ENCODE measurements around the gene REST.
"Not testable (repeated sequence)": the region's sequence is repeated elsewhere in the genome, so short reads cannot be mapped to it uniquely, and the experiment has no call there.

Gene REST

GRCh38 chr4:56909086-56909894 is 1.6 kb downstream of the REST start:
- peak in 2 of 4 experiments; percentile 24 to 30 for DNase-seq (ENCODE audit: low read depth in 4 of 4, low spot score in 1 of 4)

- no peak for DNase-seq (ENCODE audit: low read depth in 4 of 4, low spot score in 1 of 4)
These were observed 2.7 kb downstream of the REST start for GRCh38 chr4:56910172-56910967.

- no peak for DNase-seq (ENCODE audit: low read depth in 4 of 4, low spot score in 1 of 4)
These were observed 6.6 kb downstream of the REST start for GRCh38 chr4:56914336-56914735.

- DNase-seq (ENCODE audit: low read depth in 4 of 4, low spot score in 1 of 4), result not testable (repeated sequence)
These were observed 7.3 kb downstream of the REST start for GRCh38 chr4:56914977-56915376.

- no peak for DNase-seq (ENCODE audit: low read depth in 4 of 4, low spot score in 1 of 4)
These were observed 19.5 kb downstream of the REST start for GRCh38 chr4:56927196-56927595.

GRCh38 chr4:56930638-56931037 is 22.9 kb downstream of the REST start:
- DNase-seq (ENCODE audit: low read depth in 4 of 4, low spot score in 1 of 4), result no peak

GRCh38 chr4:56931924-56932323 is 24.2 kb downstream of the REST start:
- no peak for DNase-seq (ENCODE audit: low read depth in 4 of 4, low spot score in 1 of 4)

GRCh38 chr4:56937262-56937661 is 29.6 kb downstream of the REST start:
- no peak for DNase-seq (ENCODE audit: low read depth in 4 of 4, low spot score in 1 of 4)

GRCh38 chr4:56939826-56940225 is 32.1 kb downstream of the REST start:
- not testable (repeated sequence) for DNase-seq (ENCODE audit: low read depth in 4 of 4, low spot score in 1 of 4)

GRCh38 chr4:56940403-56940802 is 32.7 kb downstream of the REST start:
- no peak for DNase-seq (ENCODE audit: low read depth in 4 of 4, low spot score in 1 of 4)

GRCh38 chr4:56940971-56941370 is 33.3 kb downstream of the REST start:
- DNase-seq (ENCODE audit: low read depth in 4 of 4, low spot score in 1 of 4), result no peak

- no peak for DNase-seq (ENCODE audit: low read depth in 4 of 4, low spot score in 1 of 4)
These were observed 33.7 kb downstream of the REST start for GRCh38 chr4:56941403-56941802.

- no peak for DNase-seq (ENCODE audit: low read depth in 4 of 4, low spot score in 1 of 4)
These were observed 46.2 kb downstream of the REST start for GRCh38 chr4:56953680-56954520.

- DNase-seq (ENCODE audit: low read depth in 4 of 4, low spot score in 1 of 4), result no peak
These were observed 50.4 kb downstream of the REST start for GRCh38 chr4:56958111-56958517.

- no peak for DNase-seq (ENCODE audit: low read depth in 4 of 4, low spot score in 1 of 4)
These were observed 51.4 kb downstream of the REST start for GRCh38 chr4:56959100-56959499.

GRCh38 chr4:56961107-56961500 is 53.4 kb downstream of the REST start:
- DNase-seq (ENCODE audit: low read depth in 4 of 4, low spot score in 1 of 4), result no peak

- no peak for DNase-seq (ENCODE audit: low read depth in 4 of 4, low spot score in 1 of 4)
These were observed 63.7 kb downstream of the REST start for GRCh38 chr4:56971383-56971782.

- DNase-seq (ENCODE audit: low read depth in 4 of 4, low spot score in 1 of 4), result no peak
These were observed 64.7 kb downstream of the REST start for GRCh38 chr4:56972389-56972788.

GRCh38 chr4:56972809-56973208 is 65.1 kb downstream of the REST start:
- DNase-seq (ENCODE audit: low read depth in 4 of 4, low spot score in 1 of 4), result no peak

GRCh38 chr4:56973336-56973735 is 65.6 kb downstream of the REST start:
- no peak for DNase-seq (ENCODE audit: low read depth in 4 of 4, low spot score in 1 of 4)

- no peak for DNase-seq (ENCODE audit: low read depth in 4 of 4, low spot score in 1 of 4)
These were observed 68.7 kb downstream of the REST start for GRCh38 chr4:56976283-56976836.

Measured in stimulated activated CD4-positive, alpha-beta T cell treated with anti-CD3 and anti-CD28 coated beads, Interleukin-1b, Interleukin-23, amount 100 ng/mL, for 24 hours (primary cell).